K562 (cell line): Measurements from ENCODE around the gene MTRFR. TPM values are rescaled to one million over a fixed set of nuclear protein-coding genes. Genes with fewer than 3 reads are reported as not detected.
A peak's percentile ranks its signal among the peaks of the same experiment; 100 is the strongest.
"Not testable (repeated sequence)": the region's sequence is repeated elsewhere in the genome, so short reads cannot be mapped to it uniquely, and the experiment has no call there.

Experiments
- ATAC-seq: fragments of 200-7000 bp; cut with Tn5 transposase; 3 replicates; pipeline ENCODE4 v1.9.1; 2020; ENCODE audit warnings: moderate library complexity
- BruUV-seq: library from RNA; stranded (reverse); fragments of 400-500 nt; replicated peaks from 2 replicates; lab custom pipeline; 2021; lab: Mats Ljungman, UMichigan
- CTCF ChIA-PET: fragments of 300-600 bp; formaldehyde crosslinking; extraction: SDS; loops from one replicate; lab custom pipeline; 2021; ENCODE audit warnings: low intra/inter-chr PET ratio; lab: Yijun Ruan, JAX
- POLR2A ChIA-PET: fragments of 300-600, 350-650 bp; sonication (Branson Sonifier 250); formaldehyde crosslinking; extraction: SDS; loops from one replicate; lab custom pipeline; 2021; ENCODE audit warnings: antibody characterized with exemption, inconsistent platforms; lab: Yijun Ruan, JAX
- DNase-seq, 4 experiments: peaks; one replicate each; pipeline versions ENCODE4 v3.0.0 to v3.0.0-alpha.2; 2011 to 2018; ENCODE audit warnings: low spot score in 3 of 4, mixed read lengths in 3 of 4; ENCODE audit errors: extremely low read depth in 1 of 4
- FAIRE-seq: peaks from 2 replicates; lab custom pipeline; 2011; peaks lifted over from hg19 to GRCh38; lab: Jason Lieb, UNC
- H2AFZ ChIP-seq: 2 replicates; pipeline ENCODE4 v1.6.0; 2011; ENCODE audit warnings: low read depth, low read length, control low read depth, inconsistent platforms
- H3K27ac ChIP-seq: fragments of 200-600 bp; 3 replicates; pipeline ENCODE4 v1.8.0; 2011; ENCODE audit warnings: low read depth, mild to moderate bottlenecking, control low read depth, inconsistent platforms, low read length, moderate library complexity, mixed read lengths; ENCODE audit errors: extremely low read depth
- H3K27me3 ChIP-seq, 2 experiments: fragments of 300-600 bp in 1 of 2; 2 replicates in 1 of 2; 3 replicates in 1 of 2; pipeline versions ENCODE4 v1.6.0 to v1.8.0; 2011; ENCODE audit warnings: inconsistent platforms in 2 of 2, low read length in 2 of 2, mild to moderate bottlenecking in 1 of 2, mixed read lengths in 1 of 2, moderate library complexity in 1 of 2; ENCODE audit not compliant: control insufficient read depth in 2 of 2, insufficient read depth in 2 of 2
- H3K36me3 ChIP-seq: fragments of 300-600 bp; 3 replicates; pipeline ENCODE4 v1.8.0; 2011; ENCODE audit warnings: mild to moderate bottlenecking, low read length, inconsistent platforms; ENCODE audit not compliant: control insufficient read depth, insufficient read depth
- H3K4me1 ChIP-seq, 2 experiments: fragments of 200-600 bp in 1 of 2; replicated peaks in 1 of 2; 2 replicates in 1 of 2; 3 replicates in 1 of 2; pipeline versions ENCODE4 v1.5.1 to v1.8.0; 2011; ENCODE audit warnings: inconsistent platforms in 2 of 2, low read length in 2 of 2, mild to moderate bottlenecking in 1 of 2, mixed read lengths in 1 of 2, moderate library complexity in 1 of 2; ENCODE audit not compliant: control insufficient read depth in 2 of 2, insufficient read depth in 2 of 2
- H3K4me2 ChIP-seq: 2 replicates; pipeline ENCODE4 v1.6.1; 2011; ENCODE audit warnings: low read length, control low read depth, inconsistent platforms, mixed read lengths; ENCODE audit not compliant: insufficient read depth
- H3K4me3 ChIP-seq: fragments of 200-600 bp; sonication (generic), shearing (Covaris generic); 2 replicates; pipeline ENCODE4 v1.5.1; 2016; ENCODE audit warnings: control low read depth, inconsistent platforms
- H3K79me2 ChIP-seq: fragments of 200-600 bp; 3 replicates; pipeline ENCODE4 v1.8.0; 2011; ENCODE audit warnings: low read length, inconsistent platforms; ENCODE audit not compliant: control insufficient read depth, insufficient read depth
- H3K9ac ChIP-seq, 2 experiments: 2 replicates each; pipeline versions ENCODE4 v1.6.0 to v1.6.1; 2011; ENCODE audit warnings: low read depth in 2 of 2, low read length in 2 of 2, control low read depth in 1 of 2, inconsistent platforms in 1 of 2, mild to moderate bottlenecking in 1 of 2, mixed read lengths in 1 of 2; ENCODE audit not compliant: insufficient read depth in 1 of 2
- H3K9me1 ChIP-seq: one replicate; pipeline ENCODE4 v1.6.0; 2011; ENCODE audit warnings: inconsistent platforms, mild to moderate bottlenecking, low read length, moderate library complexity; ENCODE audit not compliant: control insufficient read depth, insufficient read depth
- H3K9me3 ChIP-seq: replicated peaks from 2 replicates; pipeline ENCODE4 v1.5.1; 2011; ENCODE audit warnings: low read depth, low read length, inconsistent platforms; ENCODE audit not compliant: control insufficient read depth, insufficient read depth
- H4K20me1 ChIP-seq: replicated peaks from 2 replicates; pipeline ENCODE4 v1.6.1; 2011; ENCODE audit warnings: low read length, inconsistent platforms, mixed read lengths; ENCODE audit not compliant: control insufficient read depth, insufficient read depth
- CBX3 ChIP-seq, 2 experiments: IDR thresholded peaks; 1 replicate in 1 of 2; 2 replicates in 1 of 2; pipeline ENCODE4 v1.6.1; 2012; ENCODE audit warnings: inconsistent platforms in 2 of 2, low read length in 2 of 2, borderline replicate concordance in 1 of 2, control low read depth in 1 of 2
- ZNF280A ChIP-seq: fragments of 450-650 bp; IDR thresholded peaks from 2 replicates; pipeline ENCODE4 v1.6.1; 2018; ENCODE audit warnings: mild to moderate bottlenecking, low read depth; ENCODE audit not compliant: partially characterized antibody
- whole genome bisulfite sequencing: fragments of 100-300 bp; shearing (Covaris generic); methylation state at CpG from one replicate; pipeline ENCODE4 v1.1.6; 2016; ENCODE audit warnings: low coverage, mixed read lengths; ENCODE audit not compliant: insufficient coverage; ENCODE audit errors: missing lambda C conversion rate; 5-methylcytosine and 5-hydroxymethylcytosine counted together
- in situ Hi-C: fragments of 300-500 bp; cut with MboI; formaldehyde crosslinking; loops from 4 replicates; pipeline ENCODE4 v1.15.0; 2018; ENCODE audit warnings: inconsistent platforms, mixed read lengths
- intact Hi-C: fragments of 100-400 bp; cut with micrococcal nuclease; formaldehyde crosslinking; loops from 2 replicates; pipeline ENCODE4 v1.14.2; 2022
- polyA plus RNA-seq, 8 experiments: library from polyadenylated mRNA; depleted of rRNA in 4 of 8; stranded (reverse) in 5 of 8; unstranded in 3 of 8; fragments of >200 nt; fragmentation: Nextera tagmentation in 2 of 8; fragmentation: Illumina TruSeq in 1 of 8; extraction: Ambion mirVana in 2 of 8; extraction: Trizol in 1 of 8; gene quantifications; 2 replicates each; pipeline versions ENCODE4 v1.2.1 to v1.2.3, GENCODE V29; 2011 to 2014; ENCODE audit warnings: inconsistent platforms in 1 of 8, missing spikeins in 1 of 8
- total RNA-seq, 7 experiments: library from RNA; depleted of rRNA in 6 of 7; stranded (reverse); fragments of >200 nt in 6 of 7; fragmentation: Illumina TruSeq in 2 of 7; extraction: Trizol in 2 of 7; gene quantifications; 2 replicates each; pipeline versions ENCODE4 v1.2.1 to v1.2.3, GENCODE V29; 2011 to 2021; ENCODE audit warnings: low replicate concordance in 1 of 7

Gene MTRFR
- total and polyA plus RNA-seq, 9 of the 15 experiments (the other 6 are each of a cell fraction or from before 2014, with no cell fraction given) = 16.7 to 55.6 (median 34.7) TPM

- CTCF ChIA-PET, DNase-seq, BruUV-seq, H3K27me3 ChIP-seq, H4K20me1 ChIP-seq, H3K27ac ChIP-seq, H3K9ac ChIP-seq, H2AFZ ChIP-seq, in situ Hi-C loops, intact Hi-C loops: not testable (repeated sequence)
- WGBS = 100% methylated on average over 2 of the region's 2 CpGs
- peaks cover 75% of the 10 kb centered on the region for H3K79me2 ChIP-seq
- peak; percentile 20 for TF ChIP-seq ZNF280A
- peak in 1 of 2 experiments; percentile 61; a peak in 1 of 3 replicates for TF ChIP-seq CBX3 (IDR thresholded peaks at IDR 0.05; ENCODE audit: borderline replicate concordance in 1 of 2, low read length in 2 of 2)
- TF ChIP-seq, all 486 proteins: peak for 2; not testable (repeated sequence) for 484
- not testable (repeated sequence) for H3K4me3 ChIP-seq, H3K4me2 ChIP-seq, FAIRE-seq, H3K9me3 ChIP-seq, H3K9me1 ChIP-seq, ATAC-seq
- POLR2A ChIA-PET = interaction anchor here (0.6 to 5.4 kb wide), 3 partner anchors 12 to 107 kb away, joined by 4 to 43 read pairs (median 4); partner anchors contain the start of genes MPHOSPH9 and MTRFR
- H3K4me1 ChIP-seq = peaks cover 22 to 24% of the 10 kb centered on the region in 2 experiments
- H3K36me3 ChIP-seq = peaks cover 26% of the 10 kb centered on the region; the same call in 2 of the 3 replicates
These were observed 14.9 kb downstream of the MTRFR start for GRCh38 chr12:123248129-123248528.
